Astrocyte (in vitro differentiated cells and primary cell): Measurements from ENCODE around the gene TNNT3. TPM values are rescaled to one million over a fixed set of nuclear protein-coding genes. Genes with fewer than 3 reads are reported as not detected.

ENCODE experiments used
- DNase-seq: peaks from one replicate; pipeline ENCODE4 v3.0.0-alpha.2; 2010; ENCODE audit warnings: low read depth
- FAIRE-seq: peaks from 2 replicates; lab custom pipeline; 2011; peaks lifted over from hg19 to GRCh38; lab: Jason Lieb, UNC
- H2AFZ ChIP-seq: 2 replicates; pipeline ENCODE4 v1.6.0; 2012; ENCODE audit warnings: low read depth, low read length, inconsistent platforms
- H3K27ac ChIP-seq: 2 replicates; pipeline ENCODE4 v1.5.1; 2011; ENCODE audit warnings: low read depth, low read length, inconsistent platforms
- H3K27me3 ChIP-seq: 2 replicates; pipeline ENCODE4 v1.6.0; 2011; ENCODE audit warnings: low read length, inconsistent platforms; ENCODE audit not compliant: insufficient read depth
- H3K36me3 ChIP-seq: 2 replicates; pipeline ENCODE4 v1.5.1; 2011; ENCODE audit warnings: low read length, inconsistent platforms; ENCODE audit not compliant: insufficient read depth
- H3K4me1 ChIP-seq: 2 replicates; pipeline ENCODE4 v1.5.1; 2011; ENCODE audit warnings: low read length, inconsistent platforms; ENCODE audit not compliant: insufficient read depth
- H3K4me2 ChIP-seq: 2 replicates; pipeline ENCODE4 v1.6.0; 2012; ENCODE audit warnings: low read length, inconsistent platforms
- H3K4me3 ChIP-seq: 2 replicates; pipeline ENCODE4 v1.5.1; 2011; ENCODE audit warnings: low read depth, mild to moderate bottlenecking, low read length, inconsistent platforms; ENCODE audit not compliant: insufficient read depth
- H3K79me2 ChIP-seq: 2 replicates; pipeline ENCODE4 v1.6.0; 2012; ENCODE audit warnings: mild to moderate bottlenecking, low read length, inconsistent platforms; ENCODE audit not compliant: insufficient read depth
- H3K9ac ChIP-seq: 2 replicates; pipeline ENCODE4 v1.6.0; 2012; ENCODE audit warnings: mild to moderate bottlenecking, low read length, inconsistent platforms
- H3K9me3 ChIP-seq: 2 replicates; pipeline ENCODE4 v1.5.1; 2012; ENCODE audit warnings: low read depth, mild to moderate bottlenecking, low read length, inconsistent platforms; ENCODE audit not compliant: insufficient read depth
- H4K20me1 ChIP-seq: 2 replicates; pipeline ENCODE4 v1.6.0; 2012; ENCODE audit warnings: low read length, inconsistent platforms; ENCODE audit not compliant: insufficient read depth
- H3K27ac Mint-ChIP-seq: one replicate; pipeline ENCODE4 v1.8.0; 2021; ENCODE audit warnings: mild to moderate bottlenecking, mixed read lengths; ENCODE audit not compliant: unreplicated experiment
- H3K27me3 Mint-ChIP-seq: one replicate; pipeline ENCODE4 v1.8.0; 2021; ENCODE audit warnings: low read depth, mixed read lengths; ENCODE audit not compliant: unreplicated experiment
- H3K36me3 Mint-ChIP-seq: one replicate; pipeline ENCODE4 v1.8.0; 2021; ENCODE audit warnings: low read depth, mixed read lengths; ENCODE audit not compliant: unreplicated experiment
- H3K4me1 Mint-ChIP-seq: one replicate; pipeline ENCODE4 v1.8.0; 2021; ENCODE audit warnings: low read depth, mixed read lengths; ENCODE audit not compliant: unreplicated experiment
- H3K4me3 Mint-ChIP-seq: one replicate; pipeline ENCODE4 v1.8.0; 2021; ENCODE audit warnings: mild to moderate bottlenecking, moderate library complexity, mixed read lengths; ENCODE audit not compliant: unreplicated experiment
- H3K9me3 Mint-ChIP-seq: one replicate; pipeline ENCODE4 v1.8.0; 2021; ENCODE audit warnings: mild to moderate bottlenecking, mixed read lengths; ENCODE audit not compliant: unreplicated experiment
- EZH2 ChIP-seq: IDR thresholded peaks from 2 replicates; pipeline ENCODE4 v1.6.1; 2012; ENCODE audit warnings: mild to moderate bottlenecking, low read length, inconsistent platforms; ENCODE audit not compliant: insufficient read depth
- total RNA-seq: library from RNA; stranded (reverse); gene quantifications from 2 replicates; pipeline ENCODE4 v1.2.1, GENCODE V29; 2021
- TF ChIP-seq, protein P1 (sequence below): IDR thresholded peaks from 2 replicates; pipeline ENCODE4 v1.5.1; 2011; ENCODE audit warnings: low read depth, mild to moderate bottlenecking, inconsistent platforms, low read length, moderate library complexity; ENCODE audit not compliant: insufficient read depth

TNNT3 gene
- total RNA-seq, 1 donor from 2014 or later = not detected

DNA sequence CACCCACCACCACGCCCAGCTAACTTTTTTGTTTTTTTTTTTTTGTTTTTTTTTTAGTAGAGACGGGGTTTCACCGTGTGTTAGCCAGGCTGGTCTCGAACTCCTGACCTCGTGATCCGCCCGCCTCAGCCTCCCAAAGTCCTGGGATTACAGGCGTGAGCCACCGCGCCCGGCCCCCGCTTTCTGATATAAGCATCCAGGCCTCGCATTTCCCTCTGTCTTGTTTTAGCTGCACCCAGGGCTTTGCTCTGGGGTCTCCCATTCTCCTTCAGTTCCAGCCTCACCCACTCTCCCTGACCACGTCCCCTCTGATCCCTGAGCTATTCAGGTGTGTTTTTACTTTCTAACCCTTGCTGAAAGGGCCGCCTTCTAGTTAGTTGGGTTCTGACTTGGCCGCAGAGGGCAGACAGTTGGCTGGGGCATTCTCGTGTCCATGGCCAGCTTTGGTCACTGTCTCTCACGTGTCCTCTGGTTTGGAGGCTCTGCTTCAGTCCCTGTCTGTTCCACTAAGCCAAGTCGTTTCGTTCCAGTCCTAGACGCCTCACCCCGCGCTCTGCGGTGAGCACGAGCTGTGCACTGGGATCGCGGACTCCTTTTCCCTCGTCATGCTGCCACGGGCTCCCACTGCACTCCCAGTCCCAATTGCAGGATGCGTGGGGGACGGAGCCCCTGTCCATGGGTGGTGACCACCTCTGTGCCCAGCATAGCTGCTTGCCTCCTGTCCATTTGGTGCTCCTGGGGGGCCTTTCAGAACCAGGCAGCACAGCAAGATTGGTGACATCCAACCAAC, 6.0 kb upstream of the TNNT3 start:
- no peaks in the 10 kb centered on the region for H3K79me2 ChIP-seq
- TF ChIP-seq, protein P1, sequence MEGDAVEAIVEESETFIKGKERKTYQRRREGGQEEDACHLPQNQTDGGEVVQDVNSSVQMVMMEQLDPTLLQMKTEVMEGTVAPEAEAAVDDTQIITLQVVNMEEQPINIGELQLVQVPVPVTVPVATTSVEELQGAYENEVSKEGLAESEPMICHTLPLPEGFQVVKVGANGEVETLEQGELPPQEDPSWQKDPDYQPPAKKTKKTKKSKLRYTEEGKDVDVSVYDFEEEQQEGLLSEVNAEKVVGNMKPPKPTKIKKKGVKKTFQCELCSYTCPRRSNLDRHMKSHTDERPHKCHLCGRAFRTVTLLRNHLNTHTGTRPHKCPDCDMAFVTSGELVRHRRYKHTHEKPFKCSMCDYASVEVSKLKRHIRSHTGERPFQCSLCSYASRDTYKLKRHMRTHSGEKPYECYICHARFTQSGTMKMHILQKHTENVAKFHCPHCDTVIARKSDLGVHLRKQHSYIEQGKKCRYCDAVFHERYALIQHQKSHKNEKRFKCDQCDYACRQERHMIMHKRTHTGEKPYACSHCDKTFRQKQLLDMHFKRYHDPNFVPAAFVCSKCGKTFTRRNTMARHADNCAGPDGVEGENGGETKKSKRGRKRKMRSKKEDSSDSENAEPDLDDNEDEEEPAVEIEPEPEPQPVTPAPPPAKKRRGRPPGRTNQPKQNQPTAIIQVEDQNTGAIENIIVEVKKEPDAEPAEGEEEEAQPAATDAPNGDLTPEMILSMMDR = no peak
- TF ChIP-seq EZH2 = no peak
- Mint-ChIP-seq H3K4me1 (peaks cover 4% of the 10 kb centered on the region), H3K4me3 (no peak overlapping the region), H3K9me3 (no peaks in the 10 kb centered on the region), H3K27ac (no peak overlapping the region), H3K36me3 (no peaks in the 10 kb centered on the region), H3K27me3 (peaks cover 10% of the 10 kb centered on the region)
- no peaks in the 10 kb centered on the region for H3K36me3 ChIP-seq
- no peaks in the 10 kb centered on the region for H4K20me1 ChIP-seq
- H3K9me3 ChIP-seq = no peaks in the 10 kb centered on the region
- no peak for FAIRE-seq
- H3K4me2 ChIP-seq = no peak overlapping the region
- no peak overlapping the region for H2AFZ ChIP-seq
- H3K4me1 ChIP-seq = no peaks in the 10 kb centered on the region
- H3K27me3 ChIP-seq = peaks cover 3% of the 10 kb centered on the region
- DNase-seq = no peak
- H3K27ac ChIP-seq = no peak overlapping the region
- no peak overlapping the region for H3K4me3 ChIP-seq
- H3K9ac ChIP-seq = no peak overlapping the region

DNA sequence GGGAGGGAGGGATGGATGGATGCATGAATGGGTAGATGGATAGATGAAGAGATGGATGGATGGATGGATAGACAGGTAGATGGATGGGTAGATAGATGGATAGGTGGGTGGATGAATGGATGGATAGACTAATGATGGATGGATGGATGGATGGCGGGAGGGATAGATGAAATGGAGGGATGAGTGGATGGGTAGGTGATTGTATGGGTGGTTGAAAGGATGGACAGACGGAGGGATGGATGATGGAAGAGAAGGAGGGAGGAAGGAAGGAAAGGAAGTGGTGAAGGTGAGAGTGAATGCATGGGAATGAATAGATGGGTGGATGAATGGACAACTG, 3.7 kb upstream of the TNNT3 start:
- Mint-ChIP-seq H3K27ac (no peak overlapping the region), H3K9me3 (no peaks in the 10 kb centered on the region), H3K36me3 (no peaks in the 10 kb centered on the region), H3K4me1 (no peaks in the 10 kb centered on the region), H3K27me3 (peaks cover 10% of the 10 kb centered on the region), H3K4me3 (no peak overlapping the region)
- DNase-seq (no peak), FAIRE-seq (no peak)
- H3K9ac ChIP-seq = no peak overlapping the region
- no peaks in the 10 kb centered on the region for H3K9me3 ChIP-seq
- H3K36me3 ChIP-seq = no peaks in the 10 kb centered on the region
- H3K27ac ChIP-seq = no peak overlapping the region
- no peaks in the 10 kb centered on the region for H3K79me2 ChIP-seq
- no peaks in the 10 kb centered on the region for H3K27me3 ChIP-seq
- H4K20me1 ChIP-seq = no peaks in the 10 kb centered on the region
- H3K4me3 ChIP-seq = no peak overlapping the region
- H3K4me1 ChIP-seq = no peaks in the 10 kb centered on the region
- no peak overlapping the region for H2AFZ ChIP-seq
- TF ChIP-seq, protein P1 = no peak
- no peak for TF ChIP-seq EZH2
- H3K4me2 ChIP-seq = no peak overlapping the region
